Parathyroid adenoma (tissue), 2 donors: ENCODE results near the gene ATF4.

Experiments used
- H2AFZ ChIP-seq: fragments of 300-600 bp; sonication (generic); one replicate; pipeline ENCODE4 v1.7.0; 2017; ENCODE audit warnings: antibody characterized with exemption, mild to moderate bottlenecking
- H3K27ac ChIP-seq: fragments of 300-600 bp; sonication (generic); one replicate; pipeline ENCODE4 v1.7.0; 2017
- H3K27me3 ChIP-seq: fragments of 300-600 bp; sonication (generic); one replicate; pipeline ENCODE4 v1.7.0; 2017; ENCODE audit warnings: low read length; ENCODE audit not compliant: control insufficient read depth, insufficient read depth
- H3K36me3 ChIP-seq: fragments of 300-600 bp; sonication (generic); one replicate; pipeline ENCODE4 v1.7.0; 2017; ENCODE audit warnings: low read length; ENCODE audit not compliant: control insufficient read depth, insufficient read depth
- H3K4me1 ChIP-seq: fragments of 300-600 bp; sonication (generic); one replicate; pipeline ENCODE4 v1.7.0; 2017; ENCODE audit warnings: control low read depth
- H3K4me2 ChIP-seq: fragments of 300-600 bp; sonication (generic); one replicate; pipeline ENCODE4 v1.7.0; 2017; ENCODE audit warnings: low read length
- H3K4me3 ChIP-seq: fragments of 300-600 bp; sonication (generic); one replicate; pipeline ENCODE4 v1.7.0; 2017; ENCODE audit warnings: low read depth, low read length
- H3K79me2 ChIP-seq: fragments of 300-600 bp; sonication (generic); one replicate; pipeline ENCODE4 v1.7.0; 2017; ENCODE audit warnings: control low read depth
- H3K9ac ChIP-seq: fragments of 300-600 bp; sonication (generic); one replicate; pipeline ENCODE4 v1.7.0; 2017; ENCODE audit warnings: mild to moderate bottlenecking
- H3K9me3 ChIP-seq: fragments of 300-600 bp; sonication (generic); one replicate; pipeline ENCODE4 v1.7.0; 2017; ENCODE audit warnings: low read length; ENCODE audit not compliant: control insufficient read depth
- TF ChIP-seq, protein P1 (sequence below): fragments of 300-600 bp; sonication (generic); IDR thresholded peaks from one replicate; pipeline ENCODE4 v1.7.0; 2017; ENCODE audit warnings: antibody characterized with exemption, mild to moderate bottlenecking
- donor health status: primary hyperparathyroidism.

ATF4 gene

DNA sequence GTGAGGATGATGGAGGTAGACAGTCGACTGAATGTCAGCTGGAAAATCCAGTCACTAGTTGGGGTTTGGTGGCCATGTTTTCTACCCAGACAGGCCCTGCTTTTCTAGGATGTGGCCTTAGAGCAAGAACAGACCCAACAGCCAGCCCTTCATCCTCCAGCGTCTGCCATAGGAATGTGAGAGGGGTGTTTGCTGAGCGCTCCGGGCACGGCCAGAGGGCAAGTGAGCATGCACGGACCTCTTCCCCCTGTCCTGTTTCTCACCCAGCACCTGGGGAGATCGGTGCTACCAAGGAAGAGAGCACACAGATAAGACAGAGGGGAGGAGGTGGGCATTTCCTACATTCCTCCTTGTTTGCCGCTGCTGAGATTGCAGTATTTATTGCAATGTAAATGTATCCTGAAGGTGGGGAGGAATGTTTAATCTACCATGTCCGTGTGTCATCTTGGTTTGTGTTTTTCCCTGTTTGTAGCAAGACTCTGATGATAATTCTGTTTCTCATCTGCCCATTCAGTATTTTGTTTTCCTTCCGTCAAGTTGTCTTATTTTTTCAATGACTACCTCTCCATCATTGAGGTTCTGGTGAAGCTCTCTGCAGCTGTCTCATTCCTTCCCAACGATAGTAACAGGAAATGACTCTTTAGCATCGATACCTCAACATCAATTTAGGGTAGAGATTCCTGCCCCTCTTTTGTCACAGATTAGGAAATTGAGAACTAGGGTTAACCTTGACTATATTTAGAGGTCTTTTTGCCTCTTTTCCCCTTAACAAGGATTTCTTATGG lies 4.9 kb upstream of the ATF4 start:
- no peaks in the 10 kb centered on the region for H3K36me3 ChIP-seq
- H3K27ac ChIP-seq: no peak overlapping the region
- TF ChIP-seq, protein P1, sequence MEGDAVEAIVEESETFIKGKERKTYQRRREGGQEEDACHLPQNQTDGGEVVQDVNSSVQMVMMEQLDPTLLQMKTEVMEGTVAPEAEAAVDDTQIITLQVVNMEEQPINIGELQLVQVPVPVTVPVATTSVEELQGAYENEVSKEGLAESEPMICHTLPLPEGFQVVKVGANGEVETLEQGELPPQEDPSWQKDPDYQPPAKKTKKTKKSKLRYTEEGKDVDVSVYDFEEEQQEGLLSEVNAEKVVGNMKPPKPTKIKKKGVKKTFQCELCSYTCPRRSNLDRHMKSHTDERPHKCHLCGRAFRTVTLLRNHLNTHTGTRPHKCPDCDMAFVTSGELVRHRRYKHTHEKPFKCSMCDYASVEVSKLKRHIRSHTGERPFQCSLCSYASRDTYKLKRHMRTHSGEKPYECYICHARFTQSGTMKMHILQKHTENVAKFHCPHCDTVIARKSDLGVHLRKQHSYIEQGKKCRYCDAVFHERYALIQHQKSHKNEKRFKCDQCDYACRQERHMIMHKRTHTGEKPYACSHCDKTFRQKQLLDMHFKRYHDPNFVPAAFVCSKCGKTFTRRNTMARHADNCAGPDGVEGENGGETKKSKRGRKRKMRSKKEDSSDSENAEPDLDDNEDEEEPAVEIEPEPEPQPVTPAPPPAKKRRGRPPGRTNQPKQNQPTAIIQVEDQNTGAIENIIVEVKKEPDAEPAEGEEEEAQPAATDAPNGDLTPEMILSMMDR: no peak
- no peak overlapping the region for H3K4me2 ChIP-seq
- no peaks in the 10 kb centered on the region for H3K4me1 ChIP-seq
- no peaks in the 10 kb centered on the region for H3K27me3 ChIP-seq
- no peaks in the 10 kb centered on the region for H3K9me3 ChIP-seq
- H2AFZ ChIP-seq: no peak overlapping the region
- H3K4me3 ChIP-seq: no peak overlapping the region
- H3K79me2 ChIP-seq: no peaks in the 10 kb centered on the region
- no peak overlapping the region for H3K9ac ChIP-seq

DNA sequence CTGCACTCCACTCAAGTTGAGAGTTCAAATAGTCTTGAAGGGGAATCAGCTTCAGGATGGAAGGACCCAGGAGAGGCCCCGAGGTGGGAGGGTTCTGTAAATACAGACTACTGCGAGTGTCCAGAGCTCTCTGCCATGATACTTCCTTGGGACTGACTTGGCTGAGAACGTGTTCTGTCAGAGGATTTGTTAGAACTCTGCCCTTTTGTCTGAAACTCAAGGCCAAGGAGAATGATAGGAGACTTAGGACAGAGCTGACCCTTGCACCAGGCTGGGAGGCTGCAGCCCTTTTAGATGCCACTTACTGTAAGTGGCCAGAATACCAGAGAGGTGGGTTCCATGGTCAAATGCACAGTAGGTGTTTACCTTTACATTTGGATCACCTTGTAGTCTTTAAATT lies 2.9 kb upstream of the ATF4 start:
- TF ChIP-seq, protein P1: no peak
- Histone ChIP-seq H3K27ac (no peak overlapping the region), H3K27me3 (no peaks in the 10 kb centered on the region), H3K4me1 (peaks cover 5% of the 10 kb centered on the region), H3K9me3 (no peaks in the 10 kb centered on the region), H3K4me3 (no peak overlapping the region), H3K36me3 (no peaks in the 10 kb centered on the region), H3K4me2 (no peak overlapping the region), H3K9ac (no peak overlapping the region), H2AFZ (no peak overlapping the region), H3K79me2 (peaks cover 10% of the 10 kb centered on the region)

DNA sequence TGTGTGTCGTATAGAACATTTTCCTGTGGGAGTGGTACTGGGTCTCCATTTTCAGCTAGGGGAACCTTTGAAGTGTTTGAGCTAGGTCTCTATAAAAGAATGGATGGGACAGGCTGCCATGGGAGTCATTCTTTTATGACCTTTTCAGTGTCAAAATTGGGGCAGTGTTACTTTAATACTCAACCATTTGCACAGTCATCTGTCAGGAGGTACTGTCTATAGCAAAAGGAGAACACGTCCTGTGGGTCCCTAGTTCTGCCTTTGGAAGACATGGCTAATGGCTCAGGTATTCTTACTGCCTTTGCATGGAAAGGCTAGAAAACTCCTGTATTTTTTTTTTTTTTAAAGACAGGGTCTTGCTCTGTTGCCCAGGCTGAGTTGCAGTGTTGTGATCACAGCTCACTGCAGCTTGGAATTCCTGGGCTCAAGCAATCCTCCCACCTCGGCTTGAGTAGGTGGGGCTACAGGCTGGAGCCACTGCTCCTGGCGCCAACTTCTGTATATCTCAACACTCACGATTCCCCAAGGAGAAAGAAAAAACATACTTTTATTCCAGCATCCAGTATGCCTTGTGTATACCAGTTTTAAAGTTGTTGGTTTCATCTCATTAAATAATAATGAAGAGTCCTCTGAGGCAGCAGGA lies 2.1 kb upstream of the ATF4 start:
- no peaks in the 10 kb centered on the region for H3K27me3 ChIP-seq
- no peak overlapping the region for H3K27ac ChIP-seq
- H3K4me2 ChIP-seq: no peak overlapping the region
- no peak overlapping the region for H3K4me3 ChIP-seq
- H3K4me1 ChIP-seq: peaks cover 12% of the 10 kb centered on the region
- peaks cover 10% of the 10 kb centered on the region for H3K79me2 ChIP-seq
- no peak overlapping the region for H2AFZ ChIP-seq
- TF ChIP-seq, protein P1: no peak
- no peaks in the 10 kb centered on the region for H3K36me3 ChIP-seq
- H3K9me3 ChIP-seq: no peaks in the 10 kb centered on the region
- H3K9ac ChIP-seq: no peak overlapping the region

DNA sequence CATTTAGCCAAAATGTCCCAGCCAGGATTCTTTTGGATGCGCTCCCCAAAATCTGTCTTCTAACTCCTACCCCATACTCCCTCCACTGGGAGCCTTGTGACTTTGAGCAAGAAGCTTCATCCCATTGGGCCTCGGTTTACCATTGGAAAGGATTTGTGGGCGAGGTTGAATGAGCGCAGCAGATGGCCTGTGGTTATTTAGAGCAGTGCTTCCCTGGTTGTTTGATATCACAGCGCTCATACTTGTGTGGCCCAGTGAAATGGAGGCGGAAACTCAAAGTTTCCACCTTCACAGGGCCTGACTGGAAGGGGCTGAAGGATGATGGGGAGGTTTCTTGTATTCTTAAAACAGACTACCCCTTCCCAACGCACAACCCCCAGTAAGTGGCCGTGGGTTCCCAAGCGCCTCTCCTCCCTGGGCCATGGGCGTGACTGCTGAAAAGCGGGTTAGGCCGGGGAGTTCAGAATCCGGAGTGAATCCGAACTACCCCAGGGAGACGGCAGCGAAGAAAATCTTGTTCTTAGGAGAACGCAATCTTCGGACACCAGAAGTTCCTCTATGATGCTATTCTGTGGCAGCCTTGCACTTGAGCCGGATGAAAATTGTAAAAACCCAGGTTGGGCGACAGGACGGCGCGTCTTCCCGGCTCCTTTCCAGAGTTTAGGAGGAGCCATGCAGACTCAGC lies 1.2 kb upstream of the ATF4 start:
- Histone ChIP-seq H3K4me1 (peaks cover 14% of the 10 kb centered on the region), H3K27me3 (no peaks in the 10 kb centered on the region), H3K9ac (peak overlapping the region; percentile 55), H3K9me3 (no peaks in the 10 kb centered on the region), H3K36me3 (no peaks in the 10 kb centered on the region), H2AFZ (peak overlapping the region; percentile 90), H3K79me2 (peaks cover 11% of the 10 kb centered on the region), H3K4me2 (peak overlapping the region; percentile 96), H3K27ac (peak overlapping the region; percentile 100), H3K4me3 (peak overlapping the region; percentile 100)
- TF ChIP-seq, protein P1: no peak
